ENCODE measurements around the gene SLC9A3.
"Not testable (repeated sequence)": the region's sequence is repeated elsewhere in the genome, so short reads cannot be mapped to it uniquely, and the experiment has no call there.

Gene SLC9A3

GRCh38 chr5:488744-489688 is 35.2 kb downstream of the SLC9A3 start:
- DNase-seq (ENCODE audit: low spot score), result peak; percentile 46

GRCh38 chr5:488241-488640 is 36.0 kb downstream of the SLC9A3 start:
- DNase-seq (ENCODE audit: low spot score), result no peak

- not testable (repeated sequence) for DNase-seq (ENCODE audit: low spot score)
Observed at GRCh38 chr5:486597-486996, 37.7 kb downstream of the SLC9A3 start.

DNA sequence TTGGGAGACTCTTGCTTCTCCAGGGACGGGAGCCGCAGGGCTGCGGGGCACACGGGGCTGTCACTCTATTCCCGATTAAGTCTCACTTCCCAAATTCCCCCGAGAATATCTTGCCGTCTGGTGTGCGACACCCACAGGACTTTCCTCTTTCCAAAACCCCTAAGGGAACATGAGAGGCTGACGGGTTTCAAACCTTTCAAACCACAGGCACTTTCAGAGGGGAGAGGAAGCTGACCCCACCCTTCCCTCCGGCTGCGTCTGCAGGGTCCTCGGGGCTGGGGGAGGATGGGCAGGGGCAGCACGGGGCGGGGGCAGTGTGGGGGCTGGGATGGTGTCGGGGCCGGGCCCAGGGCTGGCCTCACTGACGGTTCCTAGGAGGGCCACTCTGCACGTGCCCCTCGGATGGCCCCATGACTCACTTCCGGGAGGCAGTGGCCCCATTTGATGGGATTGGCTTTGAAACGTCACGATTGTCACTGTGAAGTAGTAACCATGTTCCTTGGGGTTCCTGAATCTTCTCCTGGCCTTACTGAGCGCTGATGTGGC is 38.2 kb downstream of the SLC9A3 start:
- DNase-seq (ENCODE audit: low spot score), result no peak

- no peak for DNase-seq (ENCODE audit: low spot score)
Observed at GRCh38 chr5:485113-485945, 38.9 kb downstream of the SLC9A3 start.

- no peak for DNase-seq (ENCODE audit: low spot score)
Observed at GRCh38 chr5:484556-484955, 39.7 kb downstream of the SLC9A3 start.

DNA sequence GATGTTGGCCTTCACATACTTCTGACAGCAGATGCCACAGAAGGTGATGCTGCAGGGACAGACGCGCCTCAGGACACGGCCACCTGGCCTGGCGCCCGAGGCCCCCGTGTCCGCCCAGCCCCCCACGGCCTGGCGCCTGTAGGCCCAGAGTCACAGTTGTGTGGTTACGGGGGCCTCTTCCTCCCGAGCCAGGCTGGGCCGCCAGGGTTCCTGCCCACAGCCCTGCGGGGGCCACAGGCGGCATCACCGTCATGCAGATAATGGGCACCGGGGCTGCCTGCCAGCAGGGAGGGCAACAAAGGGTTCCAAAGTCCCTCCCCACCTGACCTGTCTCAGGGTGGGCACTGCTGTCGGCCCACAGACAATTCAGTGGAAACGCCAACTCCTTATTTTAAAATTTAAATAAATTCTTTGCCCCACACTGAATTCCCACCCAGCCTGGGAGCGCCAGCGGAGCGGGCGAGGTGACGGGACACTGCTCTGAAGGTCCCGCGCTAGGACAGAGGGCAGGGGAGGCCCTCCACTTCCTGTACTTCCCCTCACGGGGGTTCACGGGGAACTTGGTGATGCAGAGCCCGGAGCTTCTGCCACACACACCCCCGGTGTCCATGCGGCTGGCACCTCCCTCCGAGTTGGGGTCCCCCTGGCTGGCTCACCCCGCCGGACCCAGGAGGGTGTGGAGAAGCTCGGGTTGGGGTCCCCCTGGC is 40.7 kb downstream of the SLC9A3 start:
- DNase-seq (ENCODE audit: low spot score), result no peak

DNA sequence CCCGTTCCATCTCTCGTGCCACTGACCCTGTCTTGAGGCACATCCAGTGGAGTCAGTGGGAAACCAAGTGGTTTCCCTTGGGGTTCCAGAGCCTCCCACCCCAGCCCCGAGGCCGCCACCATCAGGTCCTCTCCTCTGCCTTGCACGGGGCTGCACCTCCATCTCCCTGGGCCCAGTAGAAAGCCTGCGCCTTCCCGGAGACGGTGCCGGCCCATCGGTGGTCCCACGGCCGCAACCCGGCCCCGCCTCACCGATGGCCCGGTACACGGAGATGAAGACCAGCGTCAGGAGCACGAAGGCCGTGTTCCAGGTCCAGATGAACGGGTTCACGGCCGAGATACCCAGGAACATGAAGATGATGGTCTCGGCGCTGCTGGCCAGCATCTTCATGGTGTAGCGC is 41.2 kb downstream of the SLC9A3 start:
- no peak for DNase-seq (ENCODE audit: low spot score)

GRCh38 chr5:482506-482905 is 41.7 kb downstream of the SLC9A3 start:
- DNase-seq (ENCODE audit: low spot score), result no peak

GRCh38 chr5:482021-482420 is 42.2 kb downstream of the SLC9A3 start:
- no peak for DNase-seq (ENCODE audit: low spot score)

DNA sequence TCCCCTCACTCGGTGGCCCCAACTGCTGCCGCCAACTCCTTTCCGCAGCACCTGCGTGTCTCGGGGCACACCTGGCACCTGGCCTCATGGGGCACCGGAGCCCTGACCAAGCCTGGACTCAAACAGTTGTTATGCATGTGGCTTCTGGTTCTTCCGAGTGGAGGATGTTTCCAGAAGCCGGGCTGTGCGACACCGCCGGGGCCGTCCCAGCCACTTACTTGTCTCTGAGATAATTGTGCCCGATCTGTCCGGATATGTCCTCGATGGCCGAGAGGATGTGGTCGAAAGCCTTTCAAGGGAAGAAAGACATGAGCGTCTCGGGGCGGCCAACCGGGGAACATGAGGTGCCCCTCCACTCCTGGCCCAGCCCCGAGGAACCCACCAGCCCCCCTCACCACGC is 42.9 kb downstream of the SLC9A3 start:
- no peak for DNase-seq (ENCODE audit: low spot score)

DNA sequence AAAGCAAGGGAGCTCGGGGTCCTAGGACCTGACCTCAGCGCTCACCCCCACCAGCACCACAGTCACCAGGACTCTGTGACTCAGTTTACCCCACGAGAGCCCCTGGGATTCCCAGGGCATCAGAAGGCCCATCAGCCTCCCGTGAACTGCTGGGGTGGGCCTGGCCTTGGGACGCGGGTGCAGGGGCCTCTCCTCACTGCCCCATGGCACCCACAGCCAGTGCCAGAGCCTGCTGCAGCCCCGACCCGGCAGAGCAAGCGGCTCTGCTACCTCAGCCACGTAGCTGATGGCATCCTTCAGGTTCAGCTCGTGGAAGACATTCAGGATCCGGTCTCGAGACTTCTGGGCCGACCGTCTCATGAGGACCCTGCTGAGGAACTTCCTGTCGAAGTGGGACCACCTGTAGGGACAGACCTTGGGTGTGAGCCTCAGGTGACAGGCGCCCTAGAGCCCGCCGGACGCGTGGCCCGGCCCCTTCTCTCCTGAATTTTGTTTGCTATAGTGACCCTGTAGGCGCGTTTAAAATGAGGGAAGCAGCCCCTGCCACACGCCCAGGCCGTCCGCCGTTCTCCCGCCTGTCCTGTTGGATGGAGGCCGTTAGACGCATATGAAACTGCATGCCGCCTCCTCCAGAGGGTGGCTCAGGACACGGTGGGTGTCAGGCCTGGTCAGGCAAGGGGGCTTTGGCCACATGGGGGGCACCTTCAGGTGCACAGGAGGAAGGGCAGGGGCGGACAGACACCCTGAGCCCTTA is 44.5 kb downstream of the SLC9A3 start:
- no peak for DNase-seq (ENCODE audit: low spot score)

DNA sequence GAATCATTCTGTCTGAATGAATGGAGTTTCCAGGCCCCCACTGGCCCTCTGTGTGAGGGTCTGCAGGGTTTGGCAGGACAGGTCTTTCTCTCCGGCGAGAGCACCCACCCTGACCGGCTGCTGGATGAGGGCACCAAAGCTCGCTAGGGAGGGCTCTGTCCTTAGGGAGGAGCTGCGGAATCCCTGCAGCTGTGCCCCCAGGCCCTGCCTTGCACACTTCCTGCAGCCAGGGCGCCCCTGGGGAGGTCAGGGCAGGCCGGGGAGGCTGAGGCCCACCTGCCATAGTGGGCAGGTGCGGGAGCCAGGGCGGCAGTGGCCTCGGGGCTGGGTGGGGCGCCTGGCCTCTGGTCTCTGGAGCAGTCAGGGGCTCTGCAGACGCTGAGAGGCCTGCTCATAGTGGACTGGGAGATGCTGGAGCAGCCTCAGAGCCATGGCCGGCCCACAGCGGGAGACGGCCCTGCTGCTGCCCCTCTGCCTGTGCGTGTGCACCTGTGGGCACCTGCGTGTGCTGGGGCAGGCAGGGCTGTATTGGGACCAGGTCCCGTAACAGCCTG is 45.2 kb downstream of the SLC9A3 start:
- no peak for DNase-seq (ENCODE audit: low spot score)

GRCh38 chr5:478369-478981 is 45.8 kb downstream of the SLC9A3 start:
- no peak for DNase-seq (ENCODE audit: low spot score)

GRCh38 chr5:477871-478270 is 46.4 kb downstream of the SLC9A3 start:
- no peak for DNase-seq (ENCODE audit: low spot score)

- DNase-seq (ENCODE audit: low spot score), result no peak
Observed at GRCh38 chr5:477247-477646, 47.0 kb downstream of the SLC9A3 start.

GRCh38 chr5:476814-477175 is 47.5 kb downstream of the SLC9A3 start:
- DNase-seq (ENCODE audit: low spot score), result no peak

DNA sequence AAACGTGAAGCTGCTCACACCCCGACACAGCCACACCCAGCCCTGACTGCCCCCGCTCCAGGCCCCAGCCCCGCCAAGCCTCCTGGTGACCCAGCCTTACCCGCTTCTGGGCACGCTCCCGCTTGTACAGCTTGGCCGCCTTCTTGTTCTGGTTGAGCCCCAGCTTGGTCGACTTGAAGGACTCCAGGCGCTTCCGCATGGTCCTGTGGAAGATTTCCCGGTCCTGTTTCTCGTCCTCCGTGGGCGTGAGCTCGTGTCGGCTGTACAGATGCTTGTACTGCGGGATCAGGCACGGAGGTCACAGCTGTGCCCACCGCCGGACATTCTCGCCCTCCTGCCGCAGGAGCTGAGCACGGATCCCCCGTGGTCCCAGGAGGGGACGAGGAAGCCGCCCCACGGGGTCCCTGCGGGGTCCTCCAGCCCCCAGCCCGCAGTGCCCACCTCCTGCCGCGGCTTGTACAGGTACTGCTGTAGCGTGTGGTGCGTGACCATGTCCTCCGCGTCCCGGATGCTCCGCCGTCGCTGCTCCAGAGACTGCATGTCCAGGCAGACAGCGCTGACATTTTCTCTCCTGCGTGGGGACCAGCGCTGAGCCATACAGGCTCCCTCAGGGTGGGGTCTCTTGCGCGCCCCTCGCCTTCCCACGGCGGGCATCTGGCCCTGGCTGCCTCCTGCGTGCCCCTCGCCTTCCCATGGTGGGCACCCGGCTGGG is 48.0 kb downstream of the SLC9A3 start:
- DNase-seq (ENCODE audit: low spot score), result no peak

- DNase-seq (ENCODE audit: low spot score), result no peak
Observed at GRCh38 chr5:475704-476101, 48.5 kb downstream of the SLC9A3 start.

All from NAMALWA (cell line).